AG04450 (cell line): Measurements from ENCODE around the gene CPT1C. TPM values are rescaled to one million over a fixed set of nuclear protein-coding genes. Genes with fewer than 3 reads are reported as not detected.

Source experiments
- CTCF ChIA-PET: fragments of 300-600, 350-600 bp; formaldehyde crosslinking; extraction: SDS; loops from one replicate; lab custom pipeline; 2022; ENCODE audit warnings: antibody characterized with exemption, inconsistent platforms; lab: Charles Lee
- POLR2A ChIA-PET: fragments of 350-600 bp; formaldehyde crosslinking; extraction: SDS; loops from one replicate; lab custom pipeline; 2021; ENCODE audit warnings: antibody characterized with exemption, inconsistent platforms; lab: Yijun Ruan, JAX
- DNase-seq: peaks from one replicate; pipeline ENCODE4 v3.0.0-alpha.2; 2011; ENCODE audit warnings: low read depth, low spot score
- H3K27ac ChIP-seq: one replicate; pipeline ENCODE4 v1.5.1; 2012; ENCODE audit warnings: low read depth, low read length, control low read depth
- H3K27me3 ChIP-seq: one replicate; pipeline ENCODE4 v1.6.0; 2012; ENCODE audit warnings: low read length; ENCODE audit not compliant: control insufficient read depth, insufficient read depth
- H3K4me3 ChIP-seq: 2 replicates; pipeline ENCODE4 v1.5.1; 2011; ENCODE audit warnings: mild to moderate bottlenecking, low read depth, low read length, control low read depth
- H3K9me3 ChIP-seq: 2 replicates; pipeline ENCODE4 v1.5.1; 2012; ENCODE audit warnings: low read length; ENCODE audit not compliant: control insufficient read depth, insufficient read depth
- polyA plus RNA-seq: library from polyadenylated mRNA; depleted of rRNA; stranded (reverse); fragments of >200 nt; gene quantifications from 2 replicates; pipeline ENCODE4 v1.2.3, GENCODE V29; 2011
- TF ChIP-seq, protein P1 (sequence below): IDR thresholded peaks from 2 replicates; pipeline ENCODE4 v1.5.1; 2011; ENCODE audit warnings: low read depth, low read length, control low read depth, inconsistent platforms

Gene CPT1C
- polyA plus RNA-seq, 1 experiment = 20.3 TPM

GRCh38 chr19:49651820-49652550 is 38.9 kb upstream of the CPT1C start:
- Histone ChIP-seq H3K27me3 (no peaks in the 10 kb centered on the region), H3K4me3 (no peak overlapping the region), H3K27ac (no peak overlapping the region), H3K9me3 (no peaks in the 10 kb centered on the region; the same call in 1 of the 2 replicates)
- DNase-seq = no peak
- CTCF ChIA-PET = no interaction called here
- POLR2A ChIA-PET = no interaction called here
- TF ChIP-seq, protein P1, sequence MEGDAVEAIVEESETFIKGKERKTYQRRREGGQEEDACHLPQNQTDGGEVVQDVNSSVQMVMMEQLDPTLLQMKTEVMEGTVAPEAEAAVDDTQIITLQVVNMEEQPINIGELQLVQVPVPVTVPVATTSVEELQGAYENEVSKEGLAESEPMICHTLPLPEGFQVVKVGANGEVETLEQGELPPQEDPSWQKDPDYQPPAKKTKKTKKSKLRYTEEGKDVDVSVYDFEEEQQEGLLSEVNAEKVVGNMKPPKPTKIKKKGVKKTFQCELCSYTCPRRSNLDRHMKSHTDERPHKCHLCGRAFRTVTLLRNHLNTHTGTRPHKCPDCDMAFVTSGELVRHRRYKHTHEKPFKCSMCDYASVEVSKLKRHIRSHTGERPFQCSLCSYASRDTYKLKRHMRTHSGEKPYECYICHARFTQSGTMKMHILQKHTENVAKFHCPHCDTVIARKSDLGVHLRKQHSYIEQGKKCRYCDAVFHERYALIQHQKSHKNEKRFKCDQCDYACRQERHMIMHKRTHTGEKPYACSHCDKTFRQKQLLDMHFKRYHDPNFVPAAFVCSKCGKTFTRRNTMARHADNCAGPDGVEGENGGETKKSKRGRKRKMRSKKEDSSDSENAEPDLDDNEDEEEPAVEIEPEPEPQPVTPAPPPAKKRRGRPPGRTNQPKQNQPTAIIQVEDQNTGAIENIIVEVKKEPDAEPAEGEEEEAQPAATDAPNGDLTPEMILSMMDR = no peak

DNA sequence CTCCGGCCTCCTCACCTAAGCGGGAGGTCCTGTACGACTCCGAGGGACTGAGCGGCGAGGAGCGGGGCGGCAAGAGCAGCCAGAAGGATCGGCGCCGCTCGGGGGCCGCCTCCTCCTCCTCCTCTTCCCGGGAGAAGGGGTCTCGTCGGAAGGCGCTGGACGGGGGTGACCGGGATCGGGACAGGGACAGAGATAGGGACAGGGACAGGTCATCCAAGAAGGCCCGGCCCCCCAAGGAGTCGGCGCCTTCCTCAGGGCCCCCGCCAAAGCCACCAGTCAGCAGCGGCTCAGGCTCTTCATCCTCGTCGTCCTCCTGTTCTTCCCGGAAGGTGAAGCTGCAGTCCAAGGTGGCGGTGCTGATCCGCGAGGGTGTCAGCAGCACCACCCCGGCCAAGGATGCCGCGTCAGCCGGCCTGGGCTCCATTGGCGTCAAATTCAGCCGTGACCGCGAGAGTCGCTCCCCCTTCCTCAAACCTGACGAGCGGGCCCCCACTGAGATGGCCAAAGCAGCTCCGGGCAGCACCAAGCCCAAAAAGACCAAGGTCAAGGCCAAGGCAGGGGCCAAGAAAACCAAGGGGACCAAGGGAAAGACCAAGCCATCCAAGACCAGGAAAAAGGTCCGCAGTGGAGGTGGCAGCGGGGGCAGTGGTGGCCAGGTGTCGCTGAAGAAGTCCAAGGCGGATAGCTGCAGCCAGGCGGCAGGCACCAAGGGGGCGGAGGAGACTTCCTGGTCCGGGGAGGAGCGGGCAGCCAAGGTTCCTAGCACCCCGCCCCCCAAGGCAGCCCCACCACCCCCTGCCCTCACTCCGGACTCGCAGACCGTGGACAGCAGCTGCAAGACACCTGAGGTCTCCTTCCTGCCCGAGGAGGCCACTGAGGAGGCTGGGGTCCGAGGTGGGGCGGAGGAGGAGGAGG is 38.1 kb upstream of the CPT1C start:
- no peaks in the 10 kb centered on the region for H3K27me3 ChIP-seq
- ChIA-PET POLR2A (interaction anchor here (0.7 kb wide), 1 partner anchor 12 kb away, joined by 3 read pairs; no protein-coding TSS in a partner anchor), CTCF (no interaction called here)
- no peak overlapping the region for H3K27ac ChIP-seq
- DNase-seq = no peak
- TF ChIP-seq, protein P1 = no peak
- H3K9me3 ChIP-seq = no peaks in the 10 kb centered on the region; the same call in 1 of the 2 replicates
- H3K4me3 ChIP-seq = no peak overlapping the region

DNA sequence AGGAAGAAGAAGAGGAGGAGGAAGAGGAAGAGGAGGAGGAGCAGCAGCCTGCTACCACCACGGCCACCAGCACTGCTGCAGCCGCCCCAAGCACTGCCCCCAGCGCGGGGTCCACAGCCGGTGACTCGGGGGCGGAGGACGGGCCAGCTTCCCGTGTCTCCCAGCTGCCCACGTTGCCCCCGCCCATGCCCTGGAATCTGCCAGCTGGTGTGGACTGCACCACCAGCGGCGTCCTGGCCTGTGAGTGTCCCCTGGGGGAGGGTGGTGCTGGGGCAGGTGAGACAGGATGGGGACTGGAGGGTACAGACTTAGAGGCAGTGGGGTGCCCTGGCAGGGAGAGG is 37.5 kb upstream of the CPT1C start:
- H3K4me3 ChIP-seq = no peak overlapping the region
- POLR2A ChIA-PET = interaction anchor here (0.7 kb wide), 1 partner anchor 12 kb away, joined by 3 read pairs; no protein-coding TSS in a partner anchor
- no peaks in the 10 kb centered on the region for H3K27me3 ChIP-seq
- DNase-seq = no peak
- CTCF ChIA-PET = no interaction called here
- no peaks in the 10 kb centered on the region; the same call in 1 of the 2 replicates for H3K9me3 ChIP-seq
- no peak overlapping the region for H3K27ac ChIP-seq
- TF ChIP-seq, protein P1 = no peak

DNA sequence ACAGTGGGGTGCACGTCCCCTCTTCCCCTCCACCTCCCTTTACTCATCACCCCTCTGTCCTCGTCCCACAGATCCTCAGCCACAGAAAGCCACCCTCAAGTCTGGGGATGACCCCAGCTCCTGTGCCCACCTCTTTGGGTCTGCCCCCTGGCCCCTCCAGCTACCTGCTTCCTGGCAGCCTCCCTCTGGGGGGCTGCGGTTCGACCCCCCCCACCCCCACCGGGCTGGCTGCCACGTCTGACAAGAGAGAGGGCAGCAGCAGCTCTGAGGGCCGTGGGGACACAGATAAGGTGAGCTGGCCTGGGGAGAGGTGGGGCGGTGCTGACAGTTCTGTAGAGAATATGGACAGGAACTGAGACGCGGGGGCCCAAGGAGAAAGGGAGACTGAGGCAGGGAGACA is 36.3 kb upstream of the CPT1C start:
- ChIA-PET CTCF (interaction anchor here (1.2 kb wide), 1 partner anchor 18 kb away, joined by 7 read pairs; no protein-coding TSS in a partner anchor), POLR2A (no interaction called here)
- TF ChIP-seq, protein P1 = no peak
- H3K4me3 ChIP-seq = no peak overlapping the region
- no peaks in the 10 kb centered on the region for H3K27me3 ChIP-seq
- H3K9me3 ChIP-seq = no peaks in the 10 kb centered on the region; the same call in 1 of the 2 replicates
- no peak for DNase-seq
- no peak overlapping the region for H3K27ac ChIP-seq
